ENCODE results near the gene TGOLN2. TPM values are rescaled to one million over a fixed set of nuclear protein-coding genes. Genes with fewer than 3 reads are reported as not detected.

Gene TGOLN2
- total RNA-seq, 2 experiments from 2014 or later = 76.9 to 78.6 TPM

GRCh38 chr2:85308896-85309555 lies 18.8 kb downstream of the TGOLN2 start:
- no peak overlapping the region for H2AFZ ChIP-seq (ENCODE audit: low read length)

DNA sequence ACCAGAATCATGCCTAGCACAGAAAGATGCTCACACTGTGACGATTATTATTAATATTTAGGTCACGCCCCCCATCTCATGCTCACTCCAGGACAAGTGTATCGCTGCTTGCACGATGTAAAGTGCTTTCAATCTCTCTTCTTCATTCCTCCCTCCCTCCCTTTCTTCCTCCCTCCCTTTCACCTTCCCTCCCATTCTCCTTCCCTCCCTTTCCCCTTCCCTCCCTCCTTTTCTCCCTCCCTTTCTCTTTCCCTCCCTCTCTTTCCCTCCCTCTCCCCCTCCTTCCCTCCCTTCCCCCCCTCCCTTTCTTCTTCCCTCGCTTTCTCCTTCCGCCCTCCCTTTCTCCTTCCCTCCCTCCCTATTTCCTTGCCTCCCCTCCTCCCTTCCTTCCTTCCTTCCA lies 19.6 kb downstream of the TGOLN2 start:
- CTCF ChIA-PET (ENCODE audit: unreplicated experiment) = no interaction called here

More at GRCh38 chr2:85308896-85309555, 18.8 kb downstream of the TGOLN2 start:
- no peak for TF ChIP-seq EZH2phosphoT487 (IDR thresholded peaks at IDR 0.05; ENCODE audit: borderline replicate concordance, low read depth, low read length)
- Histone ChIP-seq H3K4me3 (ENCODE audit: low read depth, low read length, poor library complexity, severe bottlenecking) (no peak overlapping the region), H3K4me1 (ENCODE audit: insufficient read depth, low read length, poor library complexity, severe bottlenecking) (peaks cover 13% of the 10 kb centered on the region), H4K20me1 (ENCODE audit: insufficient read depth, low read length) (no peaks in the 10 kb centered on the region), H3K27ac (ENCODE audit: low read depth, low read length, poor library complexity, severe bottlenecking) (no peak overlapping the region), H3K79me2 (ENCODE audit: insufficient read depth, low read depth, low read length) (no peaks in the 10 kb centered on the region), H3K9me2 (ENCODE audit: insufficient read depth, low read length) (no peaks in the 10 kb centered on the region), H3K36me3 (ENCODE audit: insufficient read depth, low read length) (peaks cover 7% of the 10 kb centered on the region; the same call in 1 of the 2 replicates), H3K4me2 (ENCODE audit: low read length) (no peak overlapping the region), H3K9me3 (ENCODE audit: low read length) (no peaks in the 10 kb centered on the region)
- DNase-seq (ENCODE audit: low spot score) = no peak
- ChIA-PET CTCF (ENCODE audit: unreplicated experiment) (interaction anchor here (1.3 kb wide), 1 partner anchor 10 kb away, joined by 3 read pairs; no protein-coding TSS in a partner anchor), POLR2A (interaction anchor here (1.2 to 1.4 kb wide), 3 partner anchors 9 to 19 kb away, joined by 3 to 8 read pairs (median 3); partner anchors contain the start of gene TGOLN2)
- intact Hi-C loops (cut with micrococcal nuclease; ENCODE audit: unreplicated experiment) = no loop called here
- BruUV-seq (replicated peaks) = no TSS peak

DNA sequence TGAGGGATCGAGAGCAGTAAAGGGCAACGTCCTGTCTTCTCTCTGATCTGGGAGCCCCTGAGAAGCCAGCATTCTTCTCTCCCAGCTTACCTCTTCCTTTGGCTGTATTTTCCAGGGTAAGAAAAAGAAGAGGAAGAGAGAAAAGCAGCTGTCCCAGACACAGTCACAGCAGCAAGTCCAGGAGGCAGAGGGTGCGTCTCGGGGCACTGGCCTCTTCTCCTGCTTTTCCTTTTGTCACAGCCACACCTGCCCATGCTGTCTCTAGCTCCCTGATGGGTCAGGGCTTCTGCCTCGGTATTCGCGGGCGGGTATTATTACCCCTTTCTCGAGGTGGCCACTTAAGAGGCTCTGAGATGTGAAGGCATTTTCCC lies 20.3 kb downstream of the TGOLN2 start:
- Histone ChIP-seq H3K4me2 (ENCODE audit: low read length) (peak overlapping the region; percentile 11; the same call in 1 of the 2 replicates), H3K4me1 (ENCODE audit: insufficient read depth, low read length, poor library complexity, severe bottlenecking) (peaks cover 13% of the 10 kb centered on the region), H3K4me3 (ENCODE audit: low read depth, low read length, poor library complexity, severe bottlenecking) (no peak overlapping the region), H4K20me1 (ENCODE audit: insufficient read depth, low read length) (no peaks in the 10 kb centered on the region), H3K9me2 (ENCODE audit: insufficient read depth, low read length) (no peaks in the 10 kb centered on the region), H3K79me2 (ENCODE audit: insufficient read depth, low read depth, low read length) (no peaks in the 10 kb centered on the region), H3K36me3 (ENCODE audit: insufficient read depth, low read length) (no peaks in the 10 kb centered on the region), H2AFZ (ENCODE audit: low read length) (no peak overlapping the region), H3K9me3 (ENCODE audit: low read length) (no peaks in the 10 kb centered on the region), H3K27ac (ENCODE audit: low read depth, low read length, poor library complexity, severe bottlenecking) (no peak overlapping the region)
- ChIA-PET POLR2A (no interaction called here), CTCF (ENCODE audit: unreplicated experiment) (no interaction called here)
- no TSS peak for BruUV-seq (replicated peaks)
- no peak for DNase-seq (ENCODE audit: low spot score)
- intact Hi-C loops (cut with micrococcal nuclease; ENCODE audit: unreplicated experiment) = no loop called here
- TF ChIP-seq EZH2phosphoT487 (IDR thresholded peaks at IDR 0.05; ENCODE audit: borderline replicate concordance, low read depth, low read length) = no peak

More for the DNA sequence above, 19.6 kb downstream of the TGOLN2 start:
- peaks cover 13% of the 10 kb centered on the region for H3K4me1 ChIP-seq (ENCODE audit: insufficient read depth, low read length, poor library complexity, severe bottlenecking)
- no peaks in the 10 kb centered on the region for H3K79me2 ChIP-seq (ENCODE audit: insufficient read depth, low read depth, low read length)
- no peak for DNase-seq (ENCODE audit: low spot score)
- no peak overlapping the region for H2AFZ ChIP-seq (ENCODE audit: low read length)
- no peak for TF ChIP-seq EZH2phosphoT487 (IDR thresholded peaks at IDR 0.05; ENCODE audit: borderline replicate concordance, low read depth, low read length)
- no peak for TF ChIP-seq CTCF (conservative IDR thresholded peaks at IDR 0.05; ENCODE audit: low read length)
- POLR2A ChIA-PET = interaction anchor here (1.4 kb wide), 1 partner anchor 20 kb away, joined by 8 read pairs; the partner anchor contains the start of gene TGOLN2
- no peak overlapping the region for H3K4me2 ChIP-seq (ENCODE audit: low read length)
- no peaks in the 10 kb centered on the region for H3K36me3 ChIP-seq (ENCODE audit: insufficient read depth, low read length)
- no peaks in the 10 kb centered on the region for H3K9me2 ChIP-seq (ENCODE audit: insufficient read depth, low read length)
- no peaks in the 10 kb centered on the region for H4K20me1 ChIP-seq (ENCODE audit: insufficient read depth, low read length)
- H3K9me3 ChIP-seq (ENCODE audit: low read length) = no peaks in the 10 kb centered on the region
- intact Hi-C loops (cut with micrococcal nuclease; ENCODE audit: unreplicated experiment) = no loop called here
- no TSS peak for BruUV-seq (replicated peaks)
- H3K27ac ChIP-seq (ENCODE audit: low read depth, low read length, poor library complexity, severe bottlenecking) = no peak overlapping the region
- no peak overlapping the region for H3K4me3 ChIP-seq (ENCODE audit: low read depth, low read length, poor library complexity, severe bottlenecking)

All from OCI-LY7 (cell line).